ENCODE data around the gene MCAM. TPM values are rescaled to one million over a fixed set of nuclear protein-coding genes. Genes with fewer than 3 reads are reported as not detected.

Gene MCAM
- total RNA-seq, 1 experiment from 2014 or later: 26.4 TPM

DNA sequence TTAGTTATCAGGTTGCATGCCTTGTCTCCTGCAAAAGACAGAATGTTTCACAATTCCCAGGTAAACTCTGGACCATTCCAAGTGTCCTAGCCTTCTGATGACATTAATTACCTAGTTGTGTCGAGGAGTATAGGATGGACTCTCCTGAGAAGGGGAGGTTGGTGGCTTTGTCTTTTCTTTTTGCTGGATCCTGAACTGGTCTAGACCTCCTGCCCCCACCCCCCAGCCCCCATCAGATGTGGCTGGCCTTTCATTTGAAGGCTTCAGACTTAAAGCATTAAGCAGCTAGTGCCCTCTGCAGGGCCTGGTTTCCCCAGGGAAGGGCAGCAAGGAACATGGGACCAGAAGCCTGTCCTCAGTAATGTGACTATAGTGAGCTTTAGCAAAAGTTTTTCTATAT, 9.7 kb downstream of the MCAM start:
- Mint-ChIP-seq H3K4me1 (peaks cover 14% of the 10 kb centered on the region), H3K4me3 (no peak overlapping the region), H3K9me3 (no peaks in the 10 kb centered on the region), H3K36me3 (peaks cover 35% of the 10 kb centered on the region), H3K27ac (peak overlapping the region; percentile 64; the same call in 1 of the 2 replicates), H3K27me3 (ENCODE audit: low read depth) (no peaks in the 10 kb centered on the region)
- TF ChIP-seq SP1 (CRISPR knock-in tag; conservative IDR thresholded peaks at IDR 0.05): no peak
- TF ChIP-seq, protein P1, sequence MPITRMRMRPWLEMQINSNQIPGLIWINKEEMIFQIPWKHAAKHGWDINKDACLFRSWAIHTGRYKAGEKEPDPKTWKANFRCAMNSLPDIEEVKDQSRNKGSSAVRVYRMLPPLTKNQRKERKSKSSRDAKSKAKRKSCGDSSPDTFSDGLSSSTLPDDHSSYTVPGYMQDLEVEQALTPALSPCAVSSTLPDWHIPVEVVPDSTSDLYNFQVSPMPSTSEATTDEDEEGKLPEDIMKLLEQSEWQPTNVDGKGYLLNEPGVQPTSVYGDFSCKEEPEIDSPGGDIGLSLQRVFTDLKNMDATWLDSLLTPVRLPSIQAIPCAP (CRISPR knock-in tag; IDR thresholded peaks at IDR 0.05): no peak
- no peak for TF ChIP-seq ZNF317 (CRISPR knock-in tag; IDR thresholded peaks at IDR 0.05; ENCODE audit: borderline replicate concordance, low read depth)
- TF ChIP-seq RORB (CRISPR knock-in tag; IDR thresholded peaks at IDR 0.05): no peak
- TF ChIP-seq OVOL2 (CRISPR knock-in tag; IDR thresholded peaks at IDR 0.05; ENCODE audit: borderline replicate concordance): no peak
- no peak for TF ChIP-seq TEAD4 (CRISPR knock-in tag; IDR thresholded peaks at IDR 0.05)
- TF ChIP-seq ZNF263 (CRISPR knock-in tag; IDR thresholded peaks at IDR 0.05; ENCODE audit: low read depth): no peak
- TF ChIP-seq CBFB (CRISPR knock-in tag; IDR thresholded peaks at IDR 0.05; ENCODE audit: low read depth): no peak
- TF ChIP-seq SMAD4 (CRISPR knock-in tag; IDR thresholded peaks at IDR 0.05): no peak
- TF ChIP-seq, protein P2, sequence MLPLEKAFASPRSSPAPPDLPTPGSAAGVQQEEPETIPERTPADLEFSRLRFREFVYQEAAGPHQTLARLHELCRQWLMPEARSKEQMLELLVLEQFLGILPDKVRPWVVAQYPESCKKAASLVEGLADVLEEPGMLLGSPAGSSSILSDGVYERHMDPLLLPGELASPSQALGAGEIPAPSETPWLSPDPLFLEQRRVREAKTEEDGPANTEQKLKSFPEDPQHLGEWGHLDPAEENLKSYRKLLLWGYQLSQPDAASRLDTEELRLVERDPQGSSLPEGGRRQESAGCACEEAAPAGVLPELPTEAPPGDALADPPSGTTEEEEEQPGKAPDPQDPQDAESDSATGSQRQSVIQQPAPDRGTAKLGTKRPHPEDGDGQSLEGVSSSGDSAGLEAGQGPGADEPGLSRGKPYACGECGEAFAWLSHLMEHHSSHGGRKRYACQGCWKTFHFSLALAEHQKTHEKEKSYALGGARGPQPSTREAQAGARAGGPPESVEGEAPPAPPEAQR (CRISPR knock-in tag; IDR thresholded peaks at IDR 0.05): no peak
- TF ChIP-seq CREB1 (CRISPR knock-in tag; IDR thresholded peaks at IDR 0.05): no peak
- TF ChIP-seq, protein P3, sequence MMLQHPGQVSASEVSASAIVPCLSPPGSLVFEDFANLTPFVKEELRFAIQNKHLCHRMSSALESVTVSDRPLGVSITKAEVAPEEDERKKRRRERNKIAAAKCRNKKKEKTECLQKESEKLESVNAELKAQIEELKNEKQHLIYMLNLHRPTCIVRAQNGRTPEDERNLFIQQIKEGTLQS (CRISPR knock-in tag; conservative IDR thresholded peaks at IDR 0.05): no peak
- no peak for TF ChIP-seq ZNF138 (CRISPR knock-in tag; conservative IDR thresholded peaks at IDR 0.05)
- TF ChIP-seq, protein P4, sequence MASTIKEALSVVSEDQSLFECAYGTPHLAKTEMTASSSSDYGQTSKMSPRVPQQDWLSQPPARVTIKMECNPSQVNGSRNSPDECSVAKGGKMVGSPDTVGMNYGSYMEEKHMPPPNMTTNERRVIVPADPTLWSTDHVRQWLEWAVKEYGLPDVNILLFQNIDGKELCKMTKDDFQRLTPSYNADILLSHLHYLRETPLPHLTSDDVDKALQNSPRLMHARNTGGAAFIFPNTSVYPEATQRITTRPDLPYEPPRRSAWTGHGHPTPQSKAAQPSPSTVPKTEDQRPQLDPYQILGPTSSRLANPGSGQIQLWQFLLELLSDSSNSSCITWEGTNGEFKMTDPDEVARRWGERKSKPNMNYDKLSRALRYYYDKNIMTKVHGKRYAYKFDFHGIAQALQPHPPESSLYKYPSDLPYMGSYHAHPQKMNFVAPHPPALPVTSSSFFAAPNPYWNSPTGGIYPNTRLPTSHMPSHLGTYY (CRISPR knock-in tag; IDR thresholded peaks at IDR 0.05): no peak
- TF ChIP-seq ZBTB21 (CRISPR knock-in tag; IDR thresholded peaks at IDR 0.05; ENCODE audit: borderline replicate concordance): no peak
- TF ChIP-seq SMAD3 (CRISPR knock-in tag; IDR thresholded peaks at IDR 0.05; ENCODE audit: borderline replicate concordance): no peak
- CTCF ChIA-PET: interaction anchor here (0.6 to 2.9 kb wide), 18 partner anchors 9 to 162 kb away, joined by 3 to 46 read pairs (median 4); partner anchors contain the start of genes C1QTNF5, CBL and MCAM
- ATAC-seq: peak; percentile 57
- POLR2A ChIA-PET: interaction anchor here (0.6 to 1.6 kb wide), 7 partner anchors 8 to 101 kb away, joined by 3 to 8 read pairs (median 4); partner anchors contain the start of genes CBL and MCAM
- no peak for DNase-seq (ENCODE audit: low spot score)

DNA sequence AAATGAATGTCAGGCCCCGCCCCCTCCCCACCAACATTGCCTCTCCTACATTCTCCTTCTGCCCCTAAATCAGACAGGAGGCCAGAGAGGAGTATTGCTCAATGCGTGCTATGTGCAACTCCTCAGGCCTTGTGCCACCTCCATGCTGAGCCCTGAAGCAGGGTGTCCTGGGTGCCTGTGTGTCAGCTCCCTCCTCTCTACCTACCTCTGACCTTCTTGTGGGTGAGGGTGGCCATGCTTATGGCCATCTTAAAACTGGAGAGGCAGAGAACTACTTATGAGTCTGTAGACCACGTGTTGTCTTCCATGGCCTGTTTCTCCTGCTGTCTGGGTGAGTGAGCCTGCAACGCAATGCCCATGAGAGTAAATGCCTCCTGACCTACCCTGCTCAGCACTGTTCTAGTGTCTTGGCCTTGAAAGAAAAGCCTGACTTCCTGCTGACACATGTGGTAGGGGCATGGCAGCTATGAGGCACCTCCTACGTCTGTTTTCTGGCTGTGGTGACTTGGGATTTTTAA, 10.5 kb downstream of the MCAM start:
- ChIA-PET POLR2A (interaction anchor here (1.0 to 1.6 kb wide), 3 partner anchors 9 to 14 kb away, joined by 3 to 8 read pairs (median 3); partner anchors contain the start of gene MCAM), CTCF (interaction anchor here (0.6 to 2.9 kb wide), 18 partner anchors 10 to 1095 kb away, joined by 3 to 46 read pairs (median 4); partner anchors contain the start of genes C1QTNF5, CBL and MCAM)
- peak; percentile 14; the same call in 1 of the 2 replicates for ATAC-seq
- H3K4me1 Mint-ChIP-seq: peaks cover 14% of the 10 kb centered on the region
- peaks cover 40% of the 10 kb centered on the region for H3K36me3 Mint-ChIP-seq
- no peaks in the 10 kb centered on the region for H3K27me3 Mint-ChIP-seq (ENCODE audit: low read depth)
- H3K27ac Mint-ChIP-seq: peak overlapping the region; percentile 64; the same call in 1 of the 2 replicates
- TF ChIP-seq, protein P5, sequence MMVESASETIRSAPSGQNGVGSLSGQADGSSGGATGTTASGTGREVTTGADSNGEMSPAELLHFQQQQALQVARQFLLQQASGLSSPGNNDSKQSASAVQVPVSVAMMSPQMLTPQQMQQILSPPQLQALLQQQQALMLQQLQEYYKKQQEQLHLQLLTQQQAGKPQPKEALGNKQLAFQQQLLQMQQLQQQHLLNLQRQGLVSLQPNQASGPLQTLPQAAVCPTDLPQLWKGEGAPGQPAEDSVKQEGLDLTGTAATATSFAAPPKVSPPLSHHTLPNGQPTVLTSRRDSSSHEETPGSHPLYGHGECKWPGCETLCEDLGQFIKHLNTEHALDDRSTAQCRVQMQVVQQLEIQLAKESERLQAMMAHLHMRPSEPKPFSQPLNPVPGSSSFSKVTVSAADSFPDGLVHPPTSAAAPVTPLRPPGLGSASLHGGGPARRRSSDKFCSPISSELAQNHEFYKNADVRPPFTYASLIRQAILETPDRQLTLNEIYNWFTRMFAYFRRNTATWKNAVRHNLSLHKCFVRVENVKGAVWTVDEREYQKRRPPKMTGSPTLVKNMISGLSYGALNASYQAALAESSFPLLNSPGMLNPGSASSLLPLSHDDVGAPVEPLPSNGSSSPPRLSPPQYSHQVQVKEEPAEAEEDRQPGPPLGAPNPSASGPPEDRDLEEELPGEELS (CRISPR knock-in tag; IDR thresholded peaks at IDR 0.05): no peak
- TF ChIP-seq CREB1 (CRISPR knock-in tag; IDR thresholded peaks at IDR 0.05): no peak
- TF ChIP-seq, protein P4 (CRISPR knock-in tag; IDR thresholded peaks at IDR 0.05): no peak
- TF ChIP-seq CBFB (CRISPR knock-in tag; IDR thresholded peaks at IDR 0.05; ENCODE audit: low read depth): no peak
- TF ChIP-seq, protein P6, sequence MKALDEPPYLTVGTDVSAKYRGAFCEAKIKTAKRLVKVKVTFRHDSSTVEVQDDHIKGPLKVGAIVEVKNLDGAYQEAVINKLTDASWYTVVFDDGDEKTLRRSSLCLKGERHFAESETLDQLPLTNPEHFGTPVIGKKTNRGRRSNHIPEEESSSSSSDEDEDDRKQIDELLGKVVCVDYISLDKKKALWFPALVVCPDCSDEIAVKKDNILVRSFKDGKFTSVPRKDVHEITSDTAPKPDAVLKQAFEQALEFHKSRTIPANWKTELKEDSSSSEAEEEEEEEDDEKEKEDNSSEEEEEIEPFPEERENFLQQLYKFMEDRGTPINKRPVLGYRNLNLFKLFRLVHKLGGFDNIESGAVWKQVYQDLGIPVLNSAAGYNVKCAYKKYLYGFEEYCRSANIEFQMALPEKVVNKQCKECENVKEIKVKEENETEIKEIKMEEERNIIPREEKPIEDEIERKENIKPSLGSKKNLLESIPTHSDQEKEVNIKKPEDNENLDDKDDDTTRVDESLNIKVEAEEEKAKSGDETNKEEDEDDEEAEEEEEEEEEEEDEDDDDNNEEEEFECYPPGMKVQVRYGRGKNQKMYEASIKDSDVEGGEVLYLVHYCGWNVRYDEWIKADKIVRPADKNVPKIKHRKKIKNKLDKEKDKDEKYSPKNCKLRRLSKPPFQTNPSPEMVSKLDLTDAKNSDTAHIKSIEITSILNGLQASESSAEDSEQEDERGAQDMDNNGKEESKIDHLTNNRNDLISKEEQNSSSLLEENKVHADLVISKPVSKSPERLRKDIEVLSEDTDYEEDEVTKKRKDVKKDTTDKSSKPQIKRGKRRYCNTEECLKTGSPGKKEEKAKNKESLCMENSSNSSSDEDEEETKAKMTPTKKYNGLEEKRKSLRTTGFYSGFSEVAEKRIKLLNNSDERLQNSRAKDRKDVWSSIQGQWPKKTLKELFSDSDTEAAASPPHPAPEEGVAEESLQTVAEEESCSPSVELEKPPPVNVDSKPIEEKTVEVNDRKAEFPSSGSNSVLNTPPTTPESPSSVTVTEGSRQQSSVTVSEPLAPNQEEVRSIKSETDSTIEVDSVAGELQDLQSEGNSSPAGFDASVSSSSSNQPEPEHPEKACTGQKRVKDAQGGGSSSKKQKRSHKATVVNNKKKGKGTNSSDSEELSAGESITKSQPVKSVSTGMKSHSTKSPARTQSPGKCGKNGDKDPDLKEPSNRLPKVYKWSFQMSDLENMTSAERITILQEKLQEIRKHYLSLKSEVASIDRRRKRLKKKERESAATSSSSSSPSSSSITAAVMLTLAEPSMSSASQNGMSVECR (CRISPR knock-in tag; IDR thresholded peaks at IDR 0.05; ENCODE audit: borderline replicate concordance): no peak
- TF ChIP-seq ZNF423 (CRISPR knock-in tag; IDR thresholded peaks at IDR 0.05): no peak
- TF ChIP-seq, protein P7, sequence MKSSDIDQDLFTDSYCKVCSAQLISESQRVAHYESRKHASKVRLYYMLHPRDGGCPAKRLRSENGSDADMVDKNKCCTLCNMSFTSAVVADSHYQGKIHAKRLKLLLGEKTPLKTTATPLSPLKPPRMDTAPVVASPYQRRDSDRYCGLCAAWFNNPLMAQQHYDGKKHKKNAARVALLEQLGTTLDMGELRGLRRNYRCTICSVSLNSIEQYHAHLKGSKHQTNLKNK (CRISPR knock-in tag; IDR thresholded peaks at IDR 0.05): no peak
- TF ChIP-seq FOXK1 (CRISPR knock-in tag; IDR thresholded peaks at IDR 0.05): no peak
- H3K9me3 Mint-ChIP-seq: no peaks in the 10 kb centered on the region
- H3K4me3 Mint-ChIP-seq: no peak overlapping the region
- no peak for DNase-seq (ENCODE audit: low spot score)

Measured in WTC11 (cell line).